ENCODE results near the gene LAPTM5. TPM values are rescaled to one million over a fixed set of nuclear protein-coding genes. Genes with fewer than 3 reads are reported as not detected.

The LAPTM5 gene
- total and polyA plus RNA-seq, 4 donors: 58.7 to 653 (median 271) TPM

- 73 to 74% methylated on average over 7 of the region's 7 CpGs for WGBS, 2 donors
- Histone ChIP-seq H3K36me3 (ENCODE audit: control insufficient read depth in 4 of 4, insufficient read depth in 4 of 4, low read length in 4 of 4) (no peaks in the 10 kb centered on the region), H3K4me1 (ENCODE audit: control insufficient read depth in 5 of 5, insufficient read depth in 5 of 5, low read length in 5 of 5) (peaks cover 0 to 3% (median 0%) of the 10 kb centered on the region in 5 donors), H3K27me3 (ENCODE audit: control insufficient read depth in 3 of 3, insufficient read depth in 3 of 3, low read length in 2 of 3) (no peaks in the 10 kb centered on the region), H3K27ac (ENCODE audit: low read depth in 1 of 2, low read length in 1 of 2) (no peak overlapping the region), H3K9ac (ENCODE audit: insufficient read depth in 1 of 2, low read length in 2 of 2) (no peak overlapping the region), H3K4me3 (no peak overlapping the region), H3K9me3 (ENCODE audit: control insufficient read depth in 4 of 4, insufficient read depth in 3 of 4, low read length in 3 of 4) (no peaks in the 10 kb centered on the region)
- ATAC-seq (ENCODE audit: insufficient read depth, low FRiP score) (no peak), DNase-seq (no peak)
- no peak for TF ChIP-seq CTCF (IDR thresholded peaks at IDR 0.05; ENCODE audit: control extremely low read depth, extremely low read depth)
Observed at GRCh38 chr1:30692948-30693301, 64.6 kb downstream of the LAPTM5 start.

- Histone ChIP-seq H3K27ac (ENCODE audit: low read depth in 1 of 2, low read length in 1 of 2) (no peak overlapping the region), H3K4me3 (no peak overlapping the region), H3K9me3 (ENCODE audit: control insufficient read depth in 4 of 4, insufficient read depth in 3 of 4, low read length in 3 of 4) (no peaks in the 10 kb centered on the region), H3K36me3 (ENCODE audit: control insufficient read depth in 4 of 4, insufficient read depth in 4 of 4, low read length in 4 of 4) (no peaks in the 10 kb centered on the region), H3K4me1 (ENCODE audit: control insufficient read depth in 5 of 5, insufficient read depth in 5 of 5, low read length in 5 of 5) (peaks cover 0 to 6% (median 0%) of the 10 kb centered on the region in 5 donors), H3K9ac (ENCODE audit: insufficient read depth in 1 of 2, low read length in 2 of 2) (no peak overlapping the region), H3K27me3 (ENCODE audit: control insufficient read depth in 3 of 3, insufficient read depth in 3 of 3, low read length in 2 of 3) (no peaks in the 10 kb centered on the region)
- peak in 1 of 3 donors; percentile 7 for DNase-seq
- no peak for ATAC-seq (ENCODE audit: insufficient read depth, low FRiP score)
- TF ChIP-seq CTCF (IDR thresholded peaks at IDR 0.05; ENCODE audit: control extremely low read depth, extremely low read depth): no peak
- WGBS, 2 donors: 71 to 79% methylated on average over 7 of the region's 7 CpGs
Observed at GRCh38 chr1:30692201-30692947, 65.2 kb downstream of the LAPTM5 start.

- 49 to 70% methylated on average over 5 of the region's 5 CpGs for WGBS, 2 donors
Observed at GRCh38 chr1:30691480-30691879, 66.1 kb downstream of the LAPTM5 start.

More at GRCh38 chr1:30691480-30691879, 66.1 kb downstream of the LAPTM5 start:
- no peak overlapping the region for H3K4me3 ChIP-seq
- no peak overlapping the region for H3K9ac ChIP-seq (ENCODE audit: insufficient read depth in 1 of 2, low read length in 2 of 2)
- H3K4me1 ChIP-seq (ENCODE audit: control insufficient read depth in 5 of 5, insufficient read depth in 5 of 5, low read length in 5 of 5): peaks cover 0 to 15% (median 0%) of the 10 kb centered on the region in 5 donors
- ATAC-seq (ENCODE audit: insufficient read depth, low FRiP score) (no peak), DNase-seq (peak in 1 of 3 donors; percentile 4)
- H3K9me3 ChIP-seq (ENCODE audit: control insufficient read depth in 4 of 4, insufficient read depth in 3 of 4, low read length in 3 of 4): no peaks in the 10 kb centered on the region
- no peak overlapping the region for H3K27ac ChIP-seq (ENCODE audit: low read depth in 1 of 2, low read length in 1 of 2)
- H3K36me3 ChIP-seq (ENCODE audit: control insufficient read depth in 4 of 4, insufficient read depth in 4 of 4, low read length in 4 of 4): no peaks in the 10 kb centered on the region
- no peak for TF ChIP-seq CTCF (IDR thresholded peaks at IDR 0.05; ENCODE audit: control extremely low read depth, extremely low read depth)
- H3K27me3 ChIP-seq (ENCODE audit: control insufficient read depth in 3 of 3, insufficient read depth in 3 of 3, low read length in 2 of 3): no peaks in the 10 kb centered on the region

All from lung (tissue), 12 donors.